GM19043 (cell line): Measurements from ENCODE around the gene MOCOS.

Source experiments
- ATAC-seq: cut with Tn5 transposase; IDR thresholded peaks from one replicate; pipeline ENCODE4 v1.9.1; 2021; ENCODE audit warnings: low read depth; ENCODE audit not compliant: unreplicated experiment

MOCOS gene

DNA sequence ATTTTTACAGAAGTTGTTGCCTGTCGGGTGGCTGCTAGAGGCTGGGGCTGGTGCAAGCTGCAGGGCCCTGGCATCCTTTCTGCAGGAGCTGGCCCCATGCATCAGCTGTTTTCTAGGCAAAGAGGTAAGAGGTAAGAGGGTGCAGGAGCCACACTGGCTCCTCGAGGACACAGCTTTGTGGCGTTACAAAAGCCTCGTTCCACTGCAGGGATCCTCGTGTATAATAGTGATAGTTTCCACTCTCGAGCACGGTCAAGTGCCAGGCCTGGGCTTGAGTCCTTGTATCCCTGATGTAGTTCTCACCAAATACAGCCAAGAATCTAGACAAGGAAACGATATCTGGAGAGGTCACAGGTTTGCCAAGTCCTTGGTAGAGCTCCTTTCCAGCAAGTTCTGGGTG, 77.0 kb downstream of the MOCOS start:
- no peak for ATAC-seq

DNA sequence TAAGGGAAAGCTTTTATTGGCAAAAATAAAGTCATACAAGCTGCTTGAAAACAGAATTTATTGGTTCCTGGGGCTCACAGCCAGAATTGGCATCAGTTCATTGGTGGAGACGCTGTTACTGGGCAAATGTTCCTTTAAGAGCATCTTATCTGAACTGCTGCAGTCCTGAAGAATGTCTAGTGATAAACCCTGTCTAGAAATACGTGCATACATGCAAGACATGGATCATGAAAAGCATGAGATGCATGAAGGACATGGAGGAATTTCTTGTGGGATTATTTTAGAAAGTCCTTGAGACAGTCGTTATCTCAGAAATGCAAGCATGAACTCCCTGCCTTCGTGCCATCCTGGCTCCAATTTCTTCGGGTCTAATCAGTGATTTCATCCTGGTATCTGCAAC, 77.7 kb downstream of the MOCOS start:
- ATAC-seq: no peak

DNA sequence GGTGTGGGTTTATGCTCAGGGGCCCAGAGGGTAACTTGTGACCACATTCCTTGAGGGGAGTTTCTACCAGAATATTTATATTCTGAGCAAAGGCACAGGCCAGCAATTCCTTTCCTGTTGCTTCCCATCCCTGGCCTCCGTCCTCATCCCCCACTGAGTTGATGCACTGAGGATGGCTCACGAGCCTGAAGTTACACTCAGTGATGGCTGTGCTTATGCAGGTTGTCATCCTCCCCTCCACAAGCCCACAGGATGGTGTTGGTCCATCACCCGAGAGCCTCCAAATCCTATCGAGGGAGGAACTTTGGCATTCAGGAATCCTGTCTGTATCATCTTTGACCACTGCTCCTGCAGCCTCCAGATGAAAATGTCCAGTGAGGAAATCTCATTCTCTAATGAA, 81.9 kb downstream of the MOCOS start:
- no peak for ATAC-seq

DNA sequence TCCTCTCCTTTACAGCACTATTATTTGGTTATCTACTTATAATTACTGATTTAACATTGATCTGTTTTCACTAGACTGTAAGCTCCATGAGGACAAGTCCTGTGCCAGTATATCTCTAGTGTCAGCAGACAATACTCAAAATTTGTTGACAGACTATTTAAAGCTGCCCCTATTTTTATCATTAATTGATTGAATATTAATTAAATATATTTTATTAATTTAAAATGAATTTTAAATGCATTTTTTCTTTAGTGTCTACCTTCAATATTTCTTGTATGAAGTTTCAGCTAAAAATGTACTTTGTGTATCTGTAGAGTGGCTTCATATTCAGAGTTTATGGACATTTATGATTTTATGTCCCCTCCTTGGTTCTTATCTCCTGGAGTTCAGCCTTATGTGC, 83.9 kb downstream of the MOCOS start:
- ATAC-seq: no peak

DNA sequence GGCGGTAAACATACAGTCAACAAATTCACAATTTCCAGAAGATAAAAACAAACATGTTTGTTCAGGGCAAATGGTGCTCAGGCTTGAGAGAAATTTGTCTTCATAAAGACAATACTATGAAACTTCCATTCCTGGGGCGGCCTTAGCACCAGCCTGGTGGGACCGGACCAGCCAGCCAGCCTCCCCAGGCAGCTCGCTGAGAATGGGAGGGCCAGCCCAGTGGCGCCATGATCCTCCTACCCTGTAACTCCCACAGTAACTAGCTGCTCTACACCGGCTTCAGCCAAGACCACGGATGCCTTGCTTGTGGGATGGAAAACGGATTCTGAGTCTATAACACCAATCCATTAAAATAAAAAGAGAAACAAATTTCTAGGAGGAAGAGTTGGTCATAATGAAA, 86.0 kb downstream of the MOCOS start:
- no peak for ATAC-seq

DNA sequence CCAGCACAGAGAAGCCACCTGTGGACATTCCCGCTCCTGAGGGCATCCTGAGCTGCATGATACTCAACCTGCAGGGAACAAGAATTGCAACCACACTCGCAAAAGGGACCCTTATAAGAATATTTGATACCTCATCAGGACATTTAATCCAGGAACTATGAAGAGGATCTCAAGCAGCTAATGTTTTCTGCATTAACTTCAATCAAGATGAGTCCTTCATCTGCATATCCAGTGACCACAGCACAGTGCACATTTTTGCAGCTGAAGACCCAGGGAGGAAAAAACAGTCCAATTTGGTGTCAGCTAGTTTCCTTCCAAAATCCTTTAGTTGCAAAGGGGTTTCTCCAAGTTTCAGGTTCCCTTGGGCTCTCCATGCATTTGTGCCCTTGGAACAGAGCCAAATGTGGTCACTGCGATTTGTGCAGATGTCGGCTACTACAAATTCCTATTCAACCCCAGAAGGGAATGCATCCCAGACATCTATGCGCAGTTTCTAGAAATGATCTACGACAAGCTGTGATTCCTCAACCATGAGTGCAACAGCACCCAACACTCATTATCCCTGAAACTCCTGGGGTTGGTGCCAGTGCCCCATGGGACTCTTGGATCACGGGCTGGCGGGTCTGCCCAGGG, 86.9 kb downstream of the MOCOS start:
- ATAC-seq: no peak

DNA sequence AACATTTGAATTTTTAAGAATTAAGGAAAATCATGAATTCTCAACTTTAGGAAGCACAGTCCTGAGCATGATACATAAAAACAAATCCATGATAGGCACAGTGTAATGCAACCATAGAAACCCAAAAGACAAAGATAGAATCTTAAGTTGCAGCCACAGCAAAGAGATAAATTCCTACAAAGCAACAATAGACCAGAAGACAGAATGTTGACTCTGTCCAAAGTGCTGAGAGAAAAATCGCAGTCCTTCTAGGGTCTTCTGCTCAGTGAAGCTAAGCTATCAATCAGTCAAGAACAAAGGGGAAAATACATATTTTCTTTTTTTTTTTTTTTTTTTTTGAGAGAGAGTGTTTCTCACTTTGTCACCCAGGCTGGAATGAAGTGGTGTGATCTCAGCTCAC, 88.3 kb downstream of the MOCOS start:
- no peak for ATAC-seq

DNA sequence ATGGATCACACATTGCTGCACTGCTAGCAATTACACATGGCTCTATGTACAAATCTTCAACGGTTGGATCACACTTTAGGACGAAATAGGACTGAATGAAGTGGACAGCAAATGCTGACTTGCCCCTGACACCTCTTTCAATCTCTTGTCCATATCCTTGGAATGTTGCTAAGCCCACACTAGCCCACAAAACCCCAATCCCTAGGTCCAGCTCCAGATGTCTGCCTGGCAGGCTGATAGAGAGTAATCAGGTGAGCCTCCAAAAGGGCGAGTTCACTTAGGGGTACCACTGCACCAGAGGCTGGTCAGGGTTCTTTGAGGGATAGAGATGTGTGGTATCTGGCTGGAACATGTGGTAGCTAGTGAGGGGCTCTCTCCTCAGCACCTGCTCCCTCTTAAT, 91.7 kb downstream of the MOCOS start:
- no peak for ATAC-seq

DNA sequence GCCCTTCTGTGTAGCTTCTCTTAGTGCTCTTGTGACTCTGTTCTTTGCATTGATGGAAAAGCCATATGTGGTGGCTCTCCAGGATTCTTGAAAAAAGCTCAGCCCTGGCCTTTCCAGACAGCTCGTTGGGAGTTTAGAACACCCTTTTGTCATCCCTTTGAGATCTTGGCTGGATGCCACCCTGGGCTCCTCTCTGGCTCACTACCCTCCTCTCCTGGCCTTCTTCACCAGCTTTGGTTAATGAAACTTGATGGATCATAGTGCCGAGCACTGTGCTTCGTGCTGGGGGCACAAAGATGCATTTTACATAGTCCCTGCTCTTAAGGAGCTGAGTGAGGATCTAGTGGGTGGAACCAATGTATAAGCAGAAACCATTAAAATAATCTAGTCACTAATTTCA, 94.6 kb downstream of the MOCOS start:
- no peak for ATAC-seq

DNA sequence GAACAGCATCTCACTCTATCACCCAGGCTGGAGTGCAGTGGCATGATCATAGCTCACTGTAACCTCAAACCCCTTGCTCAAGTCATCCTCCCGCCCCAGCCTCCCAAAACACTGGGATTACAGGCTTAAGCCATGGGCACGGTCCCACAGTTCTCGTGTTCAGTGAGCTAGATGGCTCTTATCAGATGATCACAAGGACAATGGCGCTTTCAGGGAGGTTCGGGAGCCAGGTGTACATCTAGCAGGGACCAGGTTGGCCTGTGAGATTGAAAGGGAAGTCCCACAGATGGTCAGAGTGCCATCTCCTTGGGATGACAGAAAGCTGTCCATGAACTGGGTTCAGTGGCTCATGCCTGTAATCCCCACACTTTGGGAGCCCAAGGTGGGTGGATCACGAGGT, 96.2 kb downstream of the MOCOS start:
- ATAC-seq: no peak

DNA sequence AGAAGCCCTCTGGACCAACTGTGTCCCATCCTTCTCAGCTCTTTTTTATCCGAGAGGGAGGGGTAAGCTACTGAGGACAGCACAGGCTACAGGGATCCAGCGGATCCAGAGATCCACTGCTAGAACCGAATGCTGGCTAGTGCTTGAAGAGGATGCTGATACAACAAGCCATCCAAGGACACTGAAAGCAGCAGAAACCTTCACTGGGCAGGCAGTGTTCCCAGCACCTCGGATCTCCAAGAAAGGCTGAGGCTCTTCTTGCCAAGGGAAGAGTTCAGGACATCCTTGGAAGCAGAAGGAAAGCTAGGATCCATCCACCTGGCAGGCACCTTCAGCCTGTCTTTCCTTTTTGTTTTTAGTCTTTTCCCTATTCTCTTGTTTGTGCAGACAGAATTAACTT, 97.0 kb downstream of the MOCOS start:
- no peak for ATAC-seq

DNA sequence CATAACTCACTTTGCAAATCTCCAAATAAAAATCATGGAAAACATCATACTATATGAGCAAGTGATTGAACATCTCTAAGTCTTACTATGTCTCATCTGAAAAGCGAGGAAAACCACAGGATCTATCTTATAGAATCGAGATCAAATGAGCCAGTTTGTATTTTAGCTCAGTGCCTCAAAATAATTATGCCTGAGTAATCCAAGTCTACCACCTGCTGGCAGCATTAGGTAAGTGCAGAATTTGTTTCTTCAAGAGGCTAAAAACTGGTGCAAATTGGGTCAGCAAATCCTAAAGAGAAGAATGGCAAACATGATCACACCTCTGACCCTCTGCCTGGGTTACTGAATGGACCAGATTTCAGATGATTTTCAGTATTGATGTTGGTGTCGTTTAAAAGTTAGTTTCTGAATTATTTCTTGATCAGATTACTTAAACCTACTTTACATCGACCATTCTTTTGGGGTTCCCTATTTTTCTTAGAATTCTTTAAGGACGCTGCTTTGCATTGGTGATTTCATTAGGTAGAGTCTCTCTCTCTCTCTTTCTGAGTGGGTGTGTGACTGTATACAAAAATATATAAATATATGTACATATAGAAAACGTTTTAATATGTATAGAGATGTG, 97.5 kb downstream of the MOCOS start:
- ATAC-seq: no peak

DNA sequence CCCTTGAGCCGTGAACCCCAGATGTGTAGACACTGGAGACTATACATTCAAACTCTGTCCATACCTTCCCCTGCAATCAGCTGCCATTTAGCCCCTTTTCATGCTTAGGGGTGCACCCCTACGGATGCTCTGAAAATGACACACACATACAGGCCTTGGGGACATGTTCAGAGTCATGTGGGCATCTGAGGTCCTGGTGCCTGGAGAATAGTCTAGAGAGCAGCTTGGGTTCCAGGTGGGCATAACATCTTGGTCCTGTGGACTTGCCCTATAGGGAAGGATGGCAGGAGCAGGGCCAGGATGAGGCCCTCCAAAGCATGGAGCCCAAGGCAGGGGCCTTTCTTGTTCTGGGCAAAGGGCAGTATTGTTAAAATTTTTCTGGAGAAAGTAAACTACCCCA, 100.4 kb downstream of the MOCOS start:
- ATAC-seq: no peak

DNA sequence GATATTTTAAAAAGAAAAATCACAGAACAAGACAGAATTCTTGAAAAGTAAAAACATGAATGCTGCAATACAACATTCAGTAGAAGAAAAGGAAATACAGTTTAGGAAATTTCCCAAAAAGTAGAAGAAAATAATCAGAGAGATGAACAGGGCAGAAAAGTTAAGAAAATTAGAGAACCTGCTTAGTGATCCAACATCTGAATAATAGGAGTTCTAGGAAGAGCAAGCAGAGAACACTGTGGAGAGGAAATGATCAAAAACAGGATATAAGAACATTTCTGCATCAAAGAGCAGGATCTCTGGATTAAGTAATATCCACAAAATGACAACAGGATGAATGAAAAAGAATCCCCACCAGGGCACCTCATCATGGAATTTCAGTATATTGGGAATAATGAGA, 101.4 kb downstream of the MOCOS start:
- ATAC-seq: no peak

DNA sequence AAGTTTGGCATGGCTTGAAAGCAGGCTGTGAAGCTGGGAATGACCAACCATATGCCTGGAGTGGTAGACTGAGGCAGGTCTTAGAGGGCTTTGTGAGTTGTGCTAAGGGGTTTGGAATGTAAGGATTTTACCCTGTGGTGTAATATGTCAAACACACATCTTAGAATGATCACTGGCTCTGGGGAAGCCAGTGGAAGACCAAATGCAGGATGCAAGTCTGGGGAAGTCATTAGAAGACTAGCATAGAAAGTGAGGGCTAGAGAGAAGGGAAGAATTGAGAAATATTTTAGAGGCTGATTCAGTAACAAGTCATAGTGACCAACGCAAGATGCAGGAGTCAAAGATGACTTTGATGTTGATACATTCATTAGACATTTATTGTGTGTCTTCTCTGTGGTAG, 106.7 kb downstream of the MOCOS start:
- no peak for ATAC-seq

DNA sequence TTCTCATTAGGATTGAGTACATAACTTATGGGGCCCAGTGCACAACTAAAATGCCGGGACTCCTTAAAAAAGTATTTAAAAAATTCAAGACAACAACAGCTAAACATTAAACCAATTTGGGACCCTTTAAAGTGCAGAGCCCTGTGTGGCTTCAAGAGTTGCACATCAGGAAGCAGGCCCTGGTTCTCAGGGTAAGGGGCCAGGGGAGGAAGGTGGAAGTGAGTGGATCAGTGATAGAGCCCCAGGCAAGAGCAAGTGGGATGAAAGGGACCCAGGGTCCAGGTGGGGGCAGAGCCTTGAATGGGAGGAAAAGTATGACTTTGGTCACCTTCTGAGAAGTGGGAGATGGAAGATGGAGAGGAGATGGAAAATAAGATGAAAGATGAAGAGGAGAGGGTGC, 107.9 kb downstream of the MOCOS start:
- ATAC-seq: no peak

DNA sequence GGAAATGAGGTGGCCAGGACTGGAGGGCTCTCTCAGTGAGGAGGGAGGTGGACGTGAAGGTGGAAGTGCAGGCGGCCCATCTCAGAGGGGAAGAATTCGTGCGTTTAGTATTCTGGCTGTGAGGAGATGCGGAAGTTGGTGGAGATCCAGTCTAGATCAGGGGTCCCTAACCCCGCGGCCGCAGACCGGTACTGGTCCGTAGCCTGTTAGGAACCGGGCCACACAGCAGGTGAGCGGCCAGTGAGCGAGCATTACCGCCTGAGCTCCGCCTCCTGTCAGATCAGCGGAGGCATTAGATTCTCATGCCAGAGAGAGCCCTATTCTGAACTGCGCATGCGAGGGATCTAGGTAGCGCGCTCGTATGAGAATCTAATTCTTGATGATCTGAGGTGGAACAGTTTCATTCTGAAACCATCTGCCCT, 108.6 kb downstream of the MOCOS start:
- ATAC-seq: no peak

DNA sequence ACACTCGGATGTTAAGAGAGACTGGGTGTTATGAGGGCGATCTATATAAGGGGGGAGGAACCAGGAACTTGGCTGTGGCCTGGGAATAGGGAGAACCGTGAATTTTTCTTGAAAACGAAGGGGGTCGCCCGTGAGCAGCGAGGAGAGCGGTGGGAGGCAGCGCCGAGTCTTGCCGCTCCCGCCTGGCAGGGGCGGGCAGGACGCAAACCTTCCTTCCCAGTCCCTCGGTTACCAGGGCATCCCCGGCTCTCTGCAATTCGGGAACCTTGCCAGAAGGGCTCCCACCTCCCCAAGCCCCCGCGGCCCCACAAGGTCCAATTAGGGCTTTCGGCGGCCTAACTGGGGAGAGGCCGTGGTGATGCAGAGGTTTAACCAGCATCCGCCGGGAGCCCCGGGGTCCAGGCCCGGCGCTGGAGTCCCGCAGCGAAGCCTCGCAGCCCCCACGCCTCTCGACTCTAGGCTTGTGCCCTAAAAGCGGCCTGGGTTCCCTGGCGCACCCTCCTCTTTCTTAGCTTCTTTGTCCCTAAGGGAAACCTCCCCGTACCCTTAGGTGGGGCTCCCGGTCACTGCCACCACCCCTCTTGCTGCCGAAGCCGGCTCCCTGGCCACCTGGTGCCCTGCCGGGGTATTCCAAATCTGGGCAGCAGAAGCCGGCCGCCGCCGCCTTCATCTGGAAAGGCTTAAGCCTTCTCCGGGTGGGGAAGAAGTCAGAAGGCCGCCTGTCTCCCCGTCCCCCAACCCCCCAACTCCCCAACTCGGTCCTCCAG, 109.5 kb downstream of the MOCOS start:
- no peak for ATAC-seq

DNA sequence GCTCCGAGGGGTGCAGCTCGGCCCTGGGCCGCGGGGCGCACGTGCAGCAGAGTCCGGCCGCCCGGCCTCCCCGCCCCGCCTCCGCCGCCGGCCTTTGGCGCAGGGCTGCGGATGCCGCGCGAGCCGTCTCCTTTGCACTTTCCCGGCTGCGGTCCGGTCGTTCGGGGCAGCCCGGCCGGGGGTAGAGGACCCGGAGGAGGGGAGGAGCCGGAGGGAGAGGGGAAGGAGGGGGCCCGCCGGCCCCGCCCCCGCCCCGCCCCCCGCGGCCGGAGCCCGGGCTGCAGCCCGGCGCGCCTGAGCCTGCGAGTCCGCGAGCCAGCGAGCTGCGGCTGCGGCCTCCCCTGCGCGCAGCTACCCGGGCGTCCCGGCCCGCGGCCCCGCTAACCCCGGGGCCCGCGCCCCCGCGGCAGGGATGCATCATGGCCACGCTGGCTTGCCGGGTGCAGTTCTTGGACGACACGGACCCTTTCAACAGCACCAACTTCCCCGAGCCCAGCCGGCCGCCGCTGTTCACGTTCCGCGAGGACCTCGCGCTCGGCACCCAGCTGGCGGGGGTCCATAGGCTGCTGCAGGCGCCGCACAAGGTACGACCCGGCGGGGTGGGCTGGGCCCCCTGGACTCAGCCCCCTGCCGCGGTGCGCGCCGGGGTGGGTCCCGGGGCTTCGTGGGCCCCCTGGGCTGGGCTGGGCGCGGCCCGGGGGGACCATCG, 110.3 kb downstream of the MOCOS start, which contains the start of gene FHOD3:
FHOD3 (plus strand) TSS at position 297 of the 709 bp plus-strand sequence; CDS start at position 420, 123 bp downstream.
- ATAC-seq: no peak

DNA sequence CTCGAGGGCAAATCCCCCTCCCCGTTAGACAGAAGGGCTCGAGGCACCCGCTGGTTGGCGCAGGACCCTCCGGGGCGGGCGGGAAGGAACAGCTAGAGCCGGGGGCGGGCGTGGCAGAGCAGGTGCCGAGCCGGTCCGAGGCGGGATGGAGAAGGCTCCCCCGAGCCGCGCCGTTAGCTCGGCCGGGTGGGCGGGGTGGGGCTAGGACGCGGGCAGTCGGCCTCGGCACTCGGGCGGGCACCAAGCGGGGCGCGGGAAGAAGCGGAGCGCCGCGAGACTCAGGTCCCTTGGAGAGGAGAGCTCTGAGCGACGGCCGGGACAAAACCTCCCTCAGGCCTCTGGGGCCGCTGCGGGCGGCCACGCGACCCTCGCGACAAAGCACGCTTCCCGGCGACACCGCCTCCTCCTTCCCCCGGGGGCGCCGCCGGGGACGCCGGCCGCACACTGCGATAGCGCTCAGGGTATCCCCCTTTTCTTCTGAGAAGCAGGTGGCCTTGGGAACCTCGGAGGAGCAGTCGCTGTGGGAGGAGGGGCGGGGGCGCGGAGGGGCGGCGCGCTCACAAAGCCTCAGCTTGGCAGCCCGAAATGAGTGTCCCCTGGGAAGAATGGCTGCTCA, 110.9 kb downstream of the MOCOS start:
- ATAC-seq: no peak

DNA sequence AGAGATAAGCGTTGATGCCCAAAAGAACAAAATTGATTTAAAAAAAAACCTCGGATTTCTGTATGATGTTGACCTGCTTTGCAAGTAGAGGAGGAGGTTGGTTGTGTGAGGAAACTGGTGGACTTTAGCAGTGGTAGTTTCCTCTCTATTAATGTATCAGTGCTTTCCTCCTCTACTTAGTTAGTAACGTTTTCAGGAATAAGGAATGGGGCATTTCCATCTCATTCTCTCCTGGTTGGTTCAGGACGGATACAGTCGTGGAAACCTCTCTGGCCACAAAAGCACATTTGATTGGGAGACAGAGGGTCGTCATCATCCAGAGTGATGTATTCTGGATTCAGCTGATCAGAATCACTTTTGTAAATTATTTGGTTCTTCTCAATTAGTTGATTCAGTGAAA, 111.7 kb downstream of the MOCOS start:
- ATAC-seq: no peak
